ENCODE measurements around the gene ATP1A2. TPM values are rescaled to one million over a fixed set of nuclear protein-coding genes. Genes with fewer than 3 reads are reported as not detected.

Gene ATP1A2
- total and polyA plus RNA-seq, 2 experiments from 2014 or later = 4.9 to 17.7 TPM

DNA sequence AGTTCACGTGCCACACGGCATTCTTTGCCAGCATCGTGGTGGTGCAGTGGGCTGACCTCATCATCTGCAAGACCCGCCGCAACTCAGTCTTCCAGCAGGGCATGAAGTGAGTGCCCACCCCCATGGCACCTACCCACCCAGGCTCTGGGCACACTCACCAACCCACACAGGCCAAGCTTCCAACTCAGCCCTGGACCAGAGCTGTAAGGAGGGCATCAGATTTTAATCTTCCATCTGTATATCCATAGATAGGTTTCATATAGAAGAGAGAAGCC is 21.3 kb downstream of the ATP1A2 start:
- Mint-ChIP-seq H3K36me3 (ENCODE audit: low read depth) (peaks cover 79% of the 10 kb centered on the region), H3K27me3 (ENCODE audit: insufficient read depth, low read depth, poor library complexity) (peaks cover 7% of the 10 kb centered on the region), H3K9me3 (no peaks in the 10 kb centered on the region), H3K27ac (no peak overlapping the region), H3K4me1 (no peaks in the 10 kb centered on the region), H3K4me3 (no peak overlapping the region)
- Histone ChIP-seq H2AFZ (no peak overlapping the region), H3K79me2 (replicated peaks; ENCODE audit: insufficient read depth) (no peaks in the 10 kb centered on the region), H3K36me3 (ENCODE audit: insufficient read depth) (no peaks in the 10 kb centered on the region; the same call in 1 of the 2 replicates), H3F3A (replicated peaks; ENCODE audit: low read depth) (no peaks in the 10 kb centered on the region), H3K9me2 (ENCODE audit: insufficient read depth) (no peaks in the 10 kb centered on the region), H3K27me3 (ENCODE audit: insufficient read depth) (no peaks in the 10 kb centered on the region), H3K4me2 (no peak overlapping the region), H4K20me1 (replicated peaks; ENCODE audit: insufficient read depth) (no peaks in the 10 kb centered on the region; the same call in 1 of the 2 replicates), H3K27ac (ENCODE audit: low read depth) (no peak overlapping the region), H3K4me3 (no peak overlapping the region), H3K4me1 (ENCODE audit: insufficient read depth) (no peaks in the 10 kb centered on the region)
- DNase-seq (ENCODE audit: low spot score) (no peak), ATAC-seq (no peak)
- no peak for TF ChIP-seq NANOG (IDR thresholded peaks at IDR 0.05; ENCODE audit: borderline replicate concordance)
- TF ChIP-seq, protein P1, sequence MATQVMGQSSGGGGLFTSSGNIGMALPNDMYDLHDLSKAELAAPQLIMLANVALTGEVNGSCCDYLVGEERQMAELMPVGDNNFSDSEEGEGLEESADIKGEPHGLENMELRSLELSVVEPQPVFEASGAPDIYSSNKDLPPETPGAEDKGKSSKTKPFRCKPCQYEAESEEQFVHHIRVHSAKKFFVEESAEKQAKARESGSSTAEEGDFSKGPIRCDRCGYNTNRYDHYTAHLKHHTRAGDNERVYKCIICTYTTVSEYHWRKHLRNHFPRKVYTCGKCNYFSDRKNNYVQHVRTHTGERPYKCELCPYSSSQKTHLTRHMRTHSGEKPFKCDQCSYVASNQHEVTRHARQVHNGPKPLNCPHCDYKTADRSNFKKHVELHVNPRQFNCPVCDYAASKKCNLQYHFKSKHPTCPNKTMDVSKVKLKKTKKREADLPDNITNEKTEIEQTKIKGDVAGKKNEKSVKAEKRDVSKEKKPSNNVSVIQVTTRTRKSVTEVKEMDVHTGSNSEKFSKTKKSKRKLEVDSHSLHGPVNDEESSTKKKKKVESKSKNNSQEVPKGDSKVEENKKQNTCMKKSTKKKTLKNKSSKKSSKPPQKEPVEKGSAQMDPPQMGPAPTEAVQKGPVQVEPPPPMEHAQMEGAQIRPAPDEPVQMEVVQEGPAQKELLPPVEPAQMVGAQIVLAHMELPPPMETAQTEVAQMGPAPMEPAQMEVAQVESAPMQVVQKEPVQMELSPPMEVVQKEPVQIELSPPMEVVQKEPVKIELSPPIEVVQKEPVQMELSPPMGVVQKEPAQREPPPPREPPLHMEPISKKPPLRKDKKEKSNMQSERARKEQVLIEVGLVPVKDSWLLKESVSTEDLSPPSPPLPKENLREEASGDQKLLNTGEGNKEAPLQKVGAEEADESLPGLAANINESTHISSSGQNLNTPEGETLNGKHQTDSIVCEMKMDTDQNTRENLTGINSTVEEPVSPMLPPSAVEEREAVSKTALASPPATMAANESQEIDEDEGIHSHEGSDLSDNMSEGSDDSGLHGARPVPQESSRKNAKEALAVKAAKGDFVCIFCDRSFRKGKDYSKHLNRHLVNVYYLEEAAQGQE (IDR thresholded peaks at IDR 0.05; ENCODE audit: unreplicated experiment) = no peak
- TF ChIP-seq, protein P2, sequence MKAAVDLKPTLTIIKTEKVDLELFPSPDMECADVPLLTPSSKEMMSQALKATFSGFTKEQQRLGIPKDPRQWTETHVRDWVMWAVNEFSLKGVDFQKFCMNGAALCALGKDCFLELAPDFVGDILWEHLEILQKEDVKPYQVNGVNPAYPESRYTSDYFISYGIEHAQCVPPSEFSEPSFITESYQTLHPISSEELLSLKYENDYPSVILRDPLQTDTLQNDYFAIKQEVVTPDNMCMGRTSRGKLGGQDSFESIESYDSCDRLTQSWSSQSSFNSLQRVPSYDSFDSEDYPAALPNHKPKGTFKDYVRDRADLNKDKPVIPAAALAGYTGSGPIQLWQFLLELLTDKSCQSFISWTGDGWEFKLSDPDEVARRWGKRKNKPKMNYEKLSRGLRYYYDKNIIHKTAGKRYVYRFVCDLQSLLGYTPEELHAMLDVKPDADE (IDR thresholded peaks at IDR 0.05) = no peak
- no peak for TF ChIP-seq ZNF114 (CRISPR knock-in tag; IDR thresholded peaks at IDR 0.05)
- no peak for TF ChIP-seq EZH2phosphoT487 (IDR thresholded peaks at IDR 0.05; ENCODE audit: unreplicated experiment)
- no peak for TF ChIP-seq POLR2AphosphoS5 (IDR thresholded peaks at IDR 0.05; ENCODE audit: low read depth)
- no peak for TF ChIP-seq JUNB (IDR thresholded peaks at IDR 0.05; ENCODE audit: unreplicated experiment)
- no peak for TF ChIP-seq CREB1 (CRISPR knock-in tag; IDR thresholded peaks at IDR 0.05; ENCODE audit: low read depth)
- no peak for TF ChIP-seq STAT1 (IDR thresholded peaks at IDR 0.05; ENCODE audit: unreplicated experiment)
- TF ChIP-seq, protein P3, sequence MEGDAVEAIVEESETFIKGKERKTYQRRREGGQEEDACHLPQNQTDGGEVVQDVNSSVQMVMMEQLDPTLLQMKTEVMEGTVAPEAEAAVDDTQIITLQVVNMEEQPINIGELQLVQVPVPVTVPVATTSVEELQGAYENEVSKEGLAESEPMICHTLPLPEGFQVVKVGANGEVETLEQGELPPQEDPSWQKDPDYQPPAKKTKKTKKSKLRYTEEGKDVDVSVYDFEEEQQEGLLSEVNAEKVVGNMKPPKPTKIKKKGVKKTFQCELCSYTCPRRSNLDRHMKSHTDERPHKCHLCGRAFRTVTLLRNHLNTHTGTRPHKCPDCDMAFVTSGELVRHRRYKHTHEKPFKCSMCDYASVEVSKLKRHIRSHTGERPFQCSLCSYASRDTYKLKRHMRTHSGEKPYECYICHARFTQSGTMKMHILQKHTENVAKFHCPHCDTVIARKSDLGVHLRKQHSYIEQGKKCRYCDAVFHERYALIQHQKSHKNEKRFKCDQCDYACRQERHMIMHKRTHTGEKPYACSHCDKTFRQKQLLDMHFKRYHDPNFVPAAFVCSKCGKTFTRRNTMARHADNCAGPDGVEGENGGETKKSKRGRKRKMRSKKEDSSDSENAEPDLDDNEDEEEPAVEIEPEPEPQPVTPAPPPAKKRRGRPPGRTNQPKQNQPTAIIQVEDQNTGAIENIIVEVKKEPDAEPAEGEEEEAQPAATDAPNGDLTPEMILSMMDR (conservative IDR thresholded peaks at IDR 0.05; ENCODE audit: low read depth in 2 of 2) = no peak
- TF ChIP-seq, protein P4, sequence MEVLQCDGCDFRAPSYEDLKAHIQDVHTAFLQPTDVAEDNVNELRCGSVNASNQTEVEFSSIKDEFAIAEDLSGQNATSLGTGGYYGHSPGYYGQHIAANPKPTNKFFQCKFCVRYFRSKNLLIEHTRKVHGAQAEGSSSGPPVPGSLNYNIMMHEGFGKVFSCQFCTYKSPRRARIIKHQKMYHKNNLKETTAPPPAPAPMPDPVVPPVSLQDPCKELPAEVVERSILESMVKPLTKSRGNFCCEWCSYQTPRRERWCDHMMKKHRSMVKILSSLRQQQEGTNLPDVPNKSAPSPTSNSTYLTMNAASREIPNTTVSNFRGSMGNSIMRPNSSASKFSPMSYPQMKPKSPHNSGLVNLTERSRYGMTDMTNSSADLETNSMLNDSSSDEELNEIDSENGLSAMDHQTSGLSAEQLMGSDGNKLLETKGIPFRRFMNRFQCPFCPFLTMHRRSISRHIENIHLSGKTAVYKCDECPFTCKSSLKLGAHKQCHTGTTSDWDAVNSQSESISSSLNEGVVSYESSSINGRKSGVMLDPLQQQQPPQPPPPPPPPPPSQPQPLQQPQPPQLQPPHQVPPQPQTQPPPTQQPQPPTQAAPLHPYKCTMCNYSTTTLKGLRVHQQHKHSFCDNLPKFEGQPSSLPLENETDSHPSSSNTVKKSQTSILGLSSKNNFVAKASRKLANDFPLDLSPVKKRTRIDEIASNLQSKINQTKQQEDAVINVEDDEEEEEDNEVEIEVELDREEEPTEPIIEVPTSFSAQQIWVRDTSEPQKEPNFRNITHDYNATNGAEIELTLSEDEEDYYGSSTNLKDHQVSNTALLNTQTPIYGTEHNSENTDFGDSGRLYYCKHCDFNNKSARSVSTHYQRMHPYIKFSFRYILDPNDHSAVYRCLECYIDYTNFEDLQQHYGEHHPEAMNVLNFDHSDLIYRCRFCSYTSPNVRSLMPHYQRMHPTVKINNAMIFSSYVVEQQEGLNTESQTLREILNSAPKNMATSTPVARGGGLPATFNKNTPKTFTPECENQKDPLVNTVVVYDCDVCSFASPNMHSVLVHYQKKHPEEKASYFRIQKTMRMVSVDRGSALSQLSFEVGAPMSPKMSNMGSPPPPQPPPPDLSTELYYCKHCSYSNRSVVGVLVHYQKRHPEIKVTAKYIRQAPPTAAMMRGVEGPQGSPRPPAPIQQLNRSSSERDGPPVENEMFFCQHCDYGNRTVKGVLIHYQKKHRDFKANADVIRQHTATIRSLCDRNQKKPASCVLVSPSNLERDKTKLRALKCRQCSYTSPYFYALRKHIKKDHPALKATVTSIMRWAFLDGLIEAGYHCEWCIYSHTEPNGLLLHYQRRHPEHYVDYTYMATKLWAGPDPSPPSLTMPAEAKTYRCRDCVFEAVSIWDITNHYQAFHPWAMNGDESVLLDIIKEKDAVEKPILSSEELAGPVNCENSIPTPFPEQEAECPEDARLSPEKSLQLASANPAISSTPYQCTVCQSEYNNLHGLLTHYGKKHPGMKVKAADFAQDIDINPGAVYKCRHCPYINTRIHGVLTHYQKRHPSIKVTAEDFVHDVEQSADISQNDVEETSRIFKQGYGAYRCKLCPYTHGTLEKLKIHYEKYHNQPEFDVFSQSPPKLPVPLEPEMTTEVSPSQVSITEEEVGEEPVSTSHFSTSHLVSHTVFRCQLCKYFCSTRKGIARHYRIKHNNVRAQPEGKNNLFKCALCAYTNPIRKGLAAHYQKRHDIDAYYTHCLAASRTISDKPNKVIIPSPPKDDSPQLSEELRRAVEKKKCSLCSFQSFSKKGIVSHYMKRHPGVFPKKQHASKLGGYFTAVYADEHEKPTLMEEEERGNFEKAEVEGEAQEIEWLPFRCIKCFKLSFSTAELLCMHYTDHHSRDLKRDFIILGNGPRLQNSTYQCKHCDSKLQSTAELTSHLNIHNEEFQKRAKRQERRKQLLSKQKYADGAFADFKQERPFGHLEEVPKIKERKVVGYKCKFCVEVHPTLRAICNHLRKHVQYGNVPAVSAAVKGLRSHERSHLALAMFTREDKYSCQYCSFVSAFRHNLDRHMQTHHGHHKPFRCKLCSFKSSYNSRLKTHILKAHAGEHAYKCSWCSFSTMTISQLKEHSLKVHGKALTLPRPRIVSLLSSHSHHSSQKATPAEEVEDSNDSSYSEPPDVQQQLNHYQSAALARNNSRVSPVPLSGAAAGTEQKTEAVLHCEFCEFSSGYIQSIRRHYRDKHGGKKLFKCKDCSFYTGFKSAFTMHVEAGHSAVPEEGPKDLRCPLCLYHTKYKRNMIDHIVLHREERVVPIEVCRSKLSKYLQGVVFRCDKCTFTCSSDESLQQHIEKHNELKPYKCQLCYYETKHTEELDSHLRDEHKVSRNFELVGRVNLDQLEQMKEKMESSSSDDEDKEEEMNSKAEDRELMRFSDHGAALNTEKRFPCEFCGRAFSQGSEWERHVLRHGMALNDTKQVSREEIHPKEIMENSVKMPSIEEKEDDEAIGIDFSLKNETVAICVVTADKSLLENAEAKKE (CRISPR knock-in tag; IDR thresholded peaks at IDR 0.05) = no peak
- TF ChIP-seq EZH2 (IDR thresholded peaks at IDR 0.05; ENCODE audit: low read depth, unreplicated experiment) = no peak
- TF ChIP-seq ZNF331 (CRISPR knock-in tag; IDR thresholded peaks at IDR 0.05; ENCODE audit: low read depth) = no peak
